Right lobe of liver (tissue), 6 donors: ENCODE measurements around the gene TMTC1. TPM values are rescaled to one million over a fixed set of nuclear protein-coding genes. Genes with fewer than 3 reads are reported as not detected.
A peak's percentile ranks its signal among the peaks of the same experiment; 100 is the strongest.

Experiments
- ATAC-seq, 4 donors: fragments of 200-7000 bp; cut with Tn5 transposase; one replicate each; pipeline ENCODE4 v1.9.1; 2020; ENCODE audit warnings: mild to moderate bottlenecking in 4 of 4, moderate library complexity in 4 of 4
- DNase-seq, 3 donors: peaks; one replicate each; pipeline ENCODE4 v3.0.0-alpha.2; 2020
- H3K27ac ChIP-seq, 3 donors: fragments of 200-600 bp; one replicate each; pipeline ENCODE4 v1.8.0; 2022
- H3K27me3 ChIP-seq, 2 donors: fragments of 200-600 bp; one replicate each; pipeline ENCODE4 v1.8.0; 2022
- H3K36me3 ChIP-seq, 4 donors: fragments of 200-600 bp; sonication (generic) in 1 of 4; one replicate each; pipeline versions ENCODE4 v1.5.1 to v1.8.0; 2017 to 2022; ENCODE audit warnings: control low read depth in 1 of 4
- H3K4me1 ChIP-seq, 4 donors: fragments of 200-600 bp; sonication (generic) in 1 of 4; one replicate each; pipeline versions ENCODE4 v1.5.1 to v1.8.0; 2017 to 2022; ENCODE audit warnings: control low read depth in 1 of 4
- H3K4me3 ChIP-seq, 3 donors: fragments of 200-600 bp; one replicate each; pipeline ENCODE4 v1.8.0; 2022
- H3K9me3 ChIP-seq, 4 donors: fragments of 200-600 bp; sonication (generic) in 1 of 4; one replicate each; pipeline versions ENCODE4 v1.5.1 to v1.8.0; 2017 to 2022; ENCODE audit warnings: control low read depth in 1 of 4
- CTCF ChIP-seq, 4 donors: fragments of 200-600 bp in 3 of 4; fragments of 450-650 bp in 1 of 4; IDR thresholded peaks; one replicate each; pipeline versions ENCODE4 v1.5.1 to v1.8.0; 2016 to 2022; ENCODE audit warnings: antibody characterized with exemption in 4 of 4, mild to moderate bottlenecking in 2 of 4
- POLR2A ChIP-seq: fragments of 450-650 bp; IDR thresholded peaks from one replicate; pipeline ENCODE4 v1.6.1; 2017; ENCODE audit warnings: antibody characterized with exemption, mild to moderate bottlenecking
- WGBS: methylation state at CpG from one replicate; pipeline ENCODE4 v1.1.6; 2018; ENCODE audit warnings: low coverage, low lambda C conversion rate; ENCODE audit not compliant: insufficient coverage; ENCODE audit errors: missing lambda C conversion rate; 5-methylcytosine and 5-hydroxymethylcytosine counted together
- intact Hi-C, 2 donors: fragments of 100-400 bp; cut with DNase I; formaldehyde crosslinking; loops; one replicate each; pipeline versions ENCODE4 v1.11.2 to v1.14.1; 2022
- total RNA-seq, 6 experiments: library from RNA; depleted of rRNA in 2 of 6; stranded (reverse); fragments of >200 nt in 2 of 6; fragmentation: NEBNext Ultra II Directional in 3 of 6; extraction: Animal tissue kit (Norgen Biotek cat#: 25700) in 3 of 6; gene quantifications; one replicate each; pipeline versions ENCODE4 v1.1.0 to v1.2.4, GENCODE V29; 2016 to 2023
- donor health status: DM: no; HTN: yes; CAD: no.
- donor health status: DM: no; HTN: no; CAD: no.
- donor health status: DM: no; HTN: no; CAD: no.
- donor health status: DM: no; HTN: yes; CAD: no.
- donor health status: DM: no; HTN: yes; CAD: no.

The TMTC1 gene
- total RNA-seq, 6 experiments from 2014 or later: 3.0 to 4.2 (median 3.5) TPM

DNA sequence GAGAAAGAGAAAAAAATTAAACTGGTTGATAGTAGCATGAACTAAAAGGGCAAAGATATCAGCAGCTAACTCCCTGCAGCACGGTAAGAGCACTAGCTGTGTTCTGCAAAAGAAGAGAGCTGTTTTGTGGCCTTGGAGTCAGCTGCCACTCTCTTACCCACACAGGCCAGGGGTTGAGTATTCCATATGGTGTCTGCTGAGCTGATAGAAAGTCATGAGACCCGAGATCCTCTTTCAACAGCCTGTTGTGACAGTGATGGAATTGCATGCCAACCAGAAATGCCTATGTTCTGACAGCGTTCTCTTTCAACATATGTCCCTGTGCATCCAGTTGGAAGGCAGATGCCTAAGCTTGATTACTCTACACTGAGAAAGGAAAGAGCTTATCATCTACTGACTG, 39.9 kb downstream of the TMTC1 start:
- DNase-seq: no peak
- no peaks in the 10 kb centered on the region for H3K36me3 ChIP-seq
- H3K4me1 ChIP-seq: no peaks in the 10 kb centered on the region
- no peak for TF ChIP-seq POLR2A
- TF ChIP-seq CTCF (IDR thresholded peaks at IDR 0.05): no peak
- ATAC-seq: peak in 2 of 4 donors; percentile 13 to 29
- H3K27ac ChIP-seq: no peak overlapping the region
- 55% methylated on average over 2 of the region's 3 CpGs for WGBS
- intact Hi-C loops: no loop called here
- no peak overlapping the region for H3K4me3 ChIP-seq
- H3K27me3 ChIP-seq: no peaks in the 10 kb centered on the region
- H3K9me3 ChIP-seq: no peaks in the 10 kb centered on the region

- Histone ChIP-seq H3K4me3 (no peak overlapping the region), H3K4me1 (no peaks in the 10 kb centered on the region), H3K9me3 (no peaks in the 10 kb centered on the region), H3K27ac (no peak overlapping the region), H3K27me3 (no peaks in the 10 kb centered on the region), H3K36me3 (no peaks in the 10 kb centered on the region)
- no peak for TF ChIP-seq POLR2A
- WGBS: 82% methylated on average over 3 of the region's 4 CpGs
- ATAC-seq (no peak), DNase-seq (no peak)
- intact Hi-C loops: no loop called here
Observed at GRCh38 chr12:29743077-29743476, 40.7 kb downstream of the TMTC1 start.

DNA sequence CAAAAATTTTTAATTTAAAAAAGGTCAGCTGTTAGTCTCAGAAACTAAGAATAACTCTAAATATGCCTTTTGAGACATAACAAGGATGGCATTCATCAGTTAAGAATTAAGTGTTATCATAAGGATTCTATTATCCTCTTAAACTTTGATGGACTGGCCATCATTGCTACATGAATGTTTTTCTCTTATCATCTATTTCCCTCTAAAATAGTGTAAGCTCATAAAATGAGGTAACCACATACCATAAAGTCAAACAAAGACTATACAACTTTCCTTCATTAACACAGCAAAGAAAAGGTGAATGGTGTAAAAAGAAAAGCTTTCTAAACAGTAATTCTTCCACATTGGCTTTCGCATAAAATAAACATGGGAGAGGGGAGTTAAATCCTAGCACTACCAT, 41.1 kb downstream of the TMTC1 start:
- 92% methylated on average over 1 of the region's 1 CpG for WGBS
- no peaks in the 10 kb centered on the region for H3K36me3 ChIP-seq
- no peaks in the 10 kb centered on the region for H3K4me1 ChIP-seq
- intact Hi-C loops: no loop called here
- H3K27ac ChIP-seq: no peak overlapping the region
- ATAC-seq (no peak), DNase-seq (no peak)
- H3K4me3 ChIP-seq: no peak overlapping the region
- TF ChIP-seq CTCF (IDR thresholded peaks at IDR 0.05): no peak
- no peak for TF ChIP-seq POLR2A
- no peaks in the 10 kb centered on the region for H3K27me3 ChIP-seq
- no peaks in the 10 kb centered on the region for H3K9me3 ChIP-seq

- Histone ChIP-seq H3K36me3 (no peaks in the 10 kb centered on the region), H3K4me1 (no peaks in the 10 kb centered on the region), H3K27ac (no peak overlapping the region), H3K27me3 (no peaks in the 10 kb centered on the region), H3K9me3 (no peaks in the 10 kb centered on the region), H3K4me3 (no peak overlapping the region)
- DNase-seq (no peak), ATAC-seq (no peak)
- intact Hi-C loops: no loop called here
- 61% methylated on average over 7 of the region's 7 CpGs for WGBS
- TF ChIP-seq POLR2A (no peak), CTCF (IDR thresholded peaks at IDR 0.05) (no peak)
Observed at GRCh38 chr12:29741342-29742241, 42.1 kb downstream of the TMTC1 start.

GRCh38 chr12:29739279-29739991, 44.3 kb downstream of the TMTC1 start:
- H3K27me3 ChIP-seq: no peaks in the 10 kb centered on the region
- no peaks in the 10 kb centered on the region for H3K36me3 ChIP-seq
- WGBS: 85% methylated on average over 9 of the region's 10 CpGs
- DNase-seq (no peak), ATAC-seq (no peak)
- no peaks in the 10 kb centered on the region for H3K4me1 ChIP-seq
- H3K9me3 ChIP-seq: no peaks in the 10 kb centered on the region
- intact Hi-C loops: no loop called here
- no peak overlapping the region for H3K27ac ChIP-seq
- H3K4me3 ChIP-seq: no peak overlapping the region
- TF ChIP-seq POLR2A: no peak
- no peak for TF ChIP-seq CTCF (IDR thresholded peaks at IDR 0.05)
